ENCODE results near the gene CBX4. TPM values are rescaled to one million over a fixed set of nuclear protein-coding genes. Genes with fewer than 3 reads are reported as not detected.
A peak's percentile ranks its signal among the peaks of the same experiment; 100 is the strongest.

Gene CBX4
- total and polyA plus RNA-seq, 2 of the 13 experiments (the other 11 are each of a cell fraction or from before 2014, with no cell fraction given): 25.8 to 50.8 TPM

- TF ChIP-seq ZBED4 (CRISPR knock-in tag; IDR thresholded peaks at IDR 0.05; ENCODE audit: borderline replicate concordance) (no peak), HES4 (CRISPR knock-in tag; IDR thresholded peaks at IDR 0.05; ENCODE audit: borderline replicate concordance) (no peak)
Observed at GRCh38 chr17:79814127-79814973, 24.9 kb downstream of the CBX4 start (continued).

- no peaks in the 10 kb centered on the region for H3K79me2 ChIP-seq (ENCODE audit: insufficient read depth, low read length)
- H4K20me1 ChIP-seq (ENCODE audit: insufficient read depth, low read length): no peaks in the 10 kb centered on the region
- peak overlapping the region; percentile 86; the same call in 1 of the 2 replicates for H3K4me2 ChIP-seq (ENCODE audit: low read depth, low read length)
- H3K9ac ChIP-seq (ENCODE audit: insufficient read depth, low read depth, low read length): no peak overlapping the region
- WGBS (ENCODE audit: low lambda C conversion rate): 42% methylated on average over 10 of the region's 89 CpGs
- no peak overlapping the region for H2AFZ ChIP-seq (ENCODE audit: low read length)
- H3K4me3 ChIP-seq (replicated peaks in 1 of 3; ENCODE audit: insufficient read depth in 1 of 3, low read depth in 2 of 3, low read length in 3 of 3): peak overlapping the region; percentile 52 to 74 (median 62); a peak in 3 of 6 replicates
- DNase-seq (ENCODE audit: low spot score) (no peak), ATAC-seq (no peak), FAIRE-seq (no peak)
- ChIA-PET CTCF (ENCODE audit: low intra/inter-chr PET ratio, low total read pairs) (no interaction called here), POLR2A (interaction anchor here (1.1 to 16.5 kb wide), 11 partner anchors 8 to 180 kb away, joined by 4 to 274 read pairs (median 13); partner anchors contain the start of genes CBX4 and CBX8)
- no peak overlapping the region for H3K27ac ChIP-seq (ENCODE audit: extremely low read length, insufficient read depth, low read length)
- intact Hi-C loops (cut with micrococcal nuclease; ENCODE audit: unreplicated experiment) (no loop called here), in situ Hi-C loops (cut with HindIII; ENCODE audit: extremely low pct_ligation_motif_present, low pct_unique_long_range_greater_than_20kb) (loop anchor here (5.0 kb wide), 1 partner anchor 179 kb away; no protein-coding TSS in a partner anchor)
- H3K36me3 ChIP-seq (replicated peaks in 1 of 2; ENCODE audit: control insufficient read depth in 1 of 2, insufficient read depth in 2 of 2, low read length in 2 of 2): no peaks in the 10 kb centered on the region
- H3K27me3 ChIP-seq (ENCODE audit: control insufficient read depth in 1 of 2, insufficient read depth in 2 of 2, low read length in 2 of 2): peaks cover 12 to 59% of the 10 kb centered on the region in 2 experiments
- H3K9me3 ChIP-seq (ENCODE audit: low read length): no peaks in the 10 kb centered on the region
- no TSS peak for BruUV-seq (replicated peaks)
- H3K4me1 ChIP-seq (ENCODE audit: insufficient read depth, low read length): peaks cover 50% of the 10 kb centered on the region
- TF ChIP-seq ZMYM3 (CRISPR knock-in tag; IDR thresholded peaks at IDR 0.05) (no peak), ZHX2 (IDR thresholded peaks at IDR 0.05; ENCODE audit: low read depth) (peak; percentile 20; the same call in 1 of the 2 replicates), ZHX2 (CRISPR knock-in tag; IDR thresholded peaks at IDR 0.05; ENCODE audit: borderline replicate concordance) (no peak), ZNF17 (CRISPR knock-in tag; IDR thresholded peaks at IDR 0.05) (no peak), MXD3 (CRISPR knock-in tag; IDR thresholded peaks at IDR 0.05) (0 out of 2 replicates have a peak, but pooled peaks have one; percentile 13), ZSCAN30 (CRISPR knock-in tag; IDR thresholded peaks at IDR 0.05) (no peak)
Observed at GRCh38 chr17:79813297-79814126, 25.7 kb downstream of the CBX4 start.
